GM12891 (cell line): Measurements from ENCODE around the gene P3H3.

Experiments
- PAX5 ChIP-seq: IDR thresholded peaks from 2 replicates; pipeline ENCODE4 v1.6.1; 2011; ENCODE audit warnings: low read length, moderate library complexity, mild to moderate bottlenecking; ENCODE audit not compliant: insufficient read depth, severe bottlenecking
- POLR2A ChIP-seq: IDR thresholded peaks from 2 replicates; pipeline ENCODE4 v1.6.1; 2011; ENCODE audit warnings: low read depth, low read length, control low read depth
- POLR2AphosphoS5 ChIP-seq: IDR thresholded peaks from 2 replicates; pipeline ENCODE4 v1.6.1; 2011; ENCODE audit warnings: low read depth, low read length, control low read depth
- SPI1 ChIP-seq: IDR thresholded peaks from 2 replicates; pipeline ENCODE4 v1.6.1; 2011; ENCODE audit warnings: low read depth, low read length, control low read depth
- TAF1 ChIP-seq: IDR thresholded peaks from 2 replicates; pipeline ENCODE4 v1.6.1; 2011; ENCODE audit warnings: low read depth, low read length, control low read depth

GRCh38 chr12:6824901-6825381, 3.3 kb upstream of the P3H3 start:
- TF ChIP-seq POLR2A (no peak), SPI1 (no peak), POLR2AphosphoS5 (no peak), TAF1 (no peak), PAX5 (no peak)
